ENCODE measurements around the gene NFKBIL1. TPM values are rescaled to one million over a fixed set of nuclear protein-coding genes. Genes with fewer than 3 reads are reported as not detected.

NFKBIL1 gene
- polyA plus RNA-seq, 1 of the 3 experiments (the other 2 are of a cell fraction), result 17.1 TPM

DNA sequence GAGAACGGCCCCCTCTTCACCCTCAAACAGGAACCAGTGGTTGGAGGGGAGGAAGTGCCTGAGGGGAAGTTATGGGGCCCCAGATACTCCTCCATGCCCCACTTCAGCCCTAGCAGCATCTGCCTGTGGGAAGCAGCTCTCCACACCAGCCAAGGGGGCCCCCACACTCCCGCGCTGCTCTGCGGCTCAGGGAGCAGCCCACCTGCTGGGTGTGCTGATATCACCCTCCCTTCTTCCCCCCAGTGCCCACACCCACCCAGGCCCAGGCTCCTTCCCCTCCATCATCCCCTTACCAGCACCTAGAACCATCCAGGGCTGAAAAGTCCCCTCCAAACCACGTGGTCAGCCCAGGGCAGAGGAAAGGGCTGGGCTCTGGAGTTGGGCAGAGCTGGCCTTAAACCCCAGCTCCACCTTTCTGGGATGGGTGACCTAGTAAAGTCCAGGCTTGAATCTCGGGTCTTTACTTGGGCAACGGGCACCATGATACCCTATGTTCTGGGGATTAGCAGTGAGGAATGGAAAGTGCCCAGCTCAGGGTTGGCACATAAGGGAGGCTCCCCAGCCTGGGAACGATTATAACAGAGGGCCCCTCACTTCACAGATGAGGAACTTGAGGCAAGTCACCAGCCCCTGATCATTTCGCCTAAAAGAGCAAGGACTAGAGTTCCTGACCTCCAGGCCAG lies 39.3 kb downstream of the NFKBIL1 start (continued):
- TF ChIP-seq, protein P1, sequence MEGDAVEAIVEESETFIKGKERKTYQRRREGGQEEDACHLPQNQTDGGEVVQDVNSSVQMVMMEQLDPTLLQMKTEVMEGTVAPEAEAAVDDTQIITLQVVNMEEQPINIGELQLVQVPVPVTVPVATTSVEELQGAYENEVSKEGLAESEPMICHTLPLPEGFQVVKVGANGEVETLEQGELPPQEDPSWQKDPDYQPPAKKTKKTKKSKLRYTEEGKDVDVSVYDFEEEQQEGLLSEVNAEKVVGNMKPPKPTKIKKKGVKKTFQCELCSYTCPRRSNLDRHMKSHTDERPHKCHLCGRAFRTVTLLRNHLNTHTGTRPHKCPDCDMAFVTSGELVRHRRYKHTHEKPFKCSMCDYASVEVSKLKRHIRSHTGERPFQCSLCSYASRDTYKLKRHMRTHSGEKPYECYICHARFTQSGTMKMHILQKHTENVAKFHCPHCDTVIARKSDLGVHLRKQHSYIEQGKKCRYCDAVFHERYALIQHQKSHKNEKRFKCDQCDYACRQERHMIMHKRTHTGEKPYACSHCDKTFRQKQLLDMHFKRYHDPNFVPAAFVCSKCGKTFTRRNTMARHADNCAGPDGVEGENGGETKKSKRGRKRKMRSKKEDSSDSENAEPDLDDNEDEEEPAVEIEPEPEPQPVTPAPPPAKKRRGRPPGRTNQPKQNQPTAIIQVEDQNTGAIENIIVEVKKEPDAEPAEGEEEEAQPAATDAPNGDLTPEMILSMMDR (IDR thresholded peaks at IDR 0.05), result no peak
- TF ChIP-seq JUND (IDR thresholded peaks at IDR 0.05), result no peak
- no peak for TF ChIP-seq GABPA (IDR thresholded peaks at IDR 0.05; ENCODE audit: low read depth)

DNA sequence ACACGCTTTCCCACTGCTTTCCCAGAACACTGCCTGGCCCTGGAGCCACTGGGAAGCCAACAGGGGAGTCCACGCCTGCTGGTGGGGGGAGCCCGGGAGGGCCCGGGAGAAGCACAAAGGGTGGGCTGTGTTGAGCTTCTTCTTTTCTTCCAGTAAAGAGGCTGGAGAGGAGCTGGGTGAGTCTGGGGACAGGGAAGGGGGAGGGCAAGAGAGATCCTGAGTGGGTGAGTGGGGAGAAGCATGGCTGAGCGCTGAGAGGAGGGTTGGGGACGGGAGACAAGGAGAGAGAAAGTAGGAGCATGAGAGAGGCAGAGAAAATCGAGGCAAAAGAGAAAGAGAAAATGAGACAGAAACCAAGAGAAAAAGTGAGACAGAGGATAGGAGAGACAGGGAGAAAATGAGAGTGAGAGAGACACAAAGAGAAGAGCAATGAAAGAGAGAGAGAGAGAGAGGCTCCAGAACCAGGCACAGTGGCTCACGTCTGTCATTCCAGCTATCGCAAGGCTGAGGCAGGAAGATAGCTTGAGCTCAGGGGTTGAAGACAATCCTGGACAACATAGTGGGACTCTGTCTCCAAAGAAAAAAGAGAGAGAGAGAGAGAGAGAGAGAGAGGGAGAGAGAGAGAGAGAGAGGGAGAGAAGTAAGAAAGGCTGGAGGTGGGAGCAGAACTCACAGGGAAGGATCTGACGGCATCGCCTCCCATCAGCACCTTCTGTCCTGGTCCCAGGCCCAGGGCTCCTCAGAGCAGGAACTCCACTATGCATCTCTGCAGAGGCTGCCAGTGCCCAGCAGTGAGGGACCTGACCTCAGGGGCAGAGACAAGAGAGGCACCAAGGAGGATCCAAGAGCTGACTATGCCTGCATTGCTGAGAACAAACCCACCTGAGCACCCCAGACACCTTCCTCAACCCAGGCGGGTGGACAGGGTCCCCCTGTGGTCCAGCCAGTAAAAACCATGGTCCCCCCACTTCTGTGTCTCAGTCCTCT lies 40.7 kb downstream of the NFKBIL1 start:
- no peaks in the 10 kb centered on the region for H3K36me3 ChIP-seq (replicated peaks in 1 of 2; ENCODE audit: control insufficient read depth in 1 of 2, insufficient read depth in 2 of 2, low read length in 1 of 2)
- no peaks in the 10 kb centered on the region for H3K79me2 ChIP-seq (ENCODE audit: insufficient read depth)
- no peaks in the 10 kb centered on the region for H3K9me2 ChIP-seq
- H3K9ac ChIP-seq, result no peak overlapping the region
- H3K27me3 ChIP-seq (ENCODE audit: insufficient read depth), result no peaks in the 10 kb centered on the region
- no peak overlapping the region for H2AFZ ChIP-seq (ENCODE audit: low read depth)
- 82% methylated on average over 11 of the region's 12 CpGs for WGBS (ENCODE audit: low lambda C conversion rate)
- no peaks in the 10 kb centered on the region for H4K20me1 ChIP-seq (ENCODE audit: insufficient read depth)
- no peaks in the 10 kb centered on the region for H3K9me3 ChIP-seq
- ChIA-PET POLR2A (no interaction called here), CTCF (interaction anchor here (1.5 to 17.6 kb wide), 6 partner anchors 7 to 42 kb away, joined by 3 to 312 read pairs (median 14); partner anchors contain the start of genes ATP6V1G2, LTB and NFKBIL1)
- H3F3A ChIP-seq (replicated peaks; ENCODE audit: insufficient read depth), result no peaks in the 10 kb centered on the region
- no peak overlapping the region for H3K4me2 ChIP-seq
- H3K27ac ChIP-seq (ENCODE audit: low read depth in 2 of 2, low read length in 1 of 2), result no peak overlapping the region
- DNase-seq, result no peak
- H3K4me1 ChIP-seq (ENCODE audit: control insufficient read depth in 1 of 2, insufficient read depth in 2 of 2, low read depth in 1 of 2, low read length in 1 of 2), result no peaks in the 10 kb centered on the region; a peak in 1 of 4 replicates
- TF ChIP-seq RCOR1 (IDR thresholded peaks at IDR 0.05; ENCODE audit: low read length), result no peak
- TF ChIP-seq, protein P2, sequence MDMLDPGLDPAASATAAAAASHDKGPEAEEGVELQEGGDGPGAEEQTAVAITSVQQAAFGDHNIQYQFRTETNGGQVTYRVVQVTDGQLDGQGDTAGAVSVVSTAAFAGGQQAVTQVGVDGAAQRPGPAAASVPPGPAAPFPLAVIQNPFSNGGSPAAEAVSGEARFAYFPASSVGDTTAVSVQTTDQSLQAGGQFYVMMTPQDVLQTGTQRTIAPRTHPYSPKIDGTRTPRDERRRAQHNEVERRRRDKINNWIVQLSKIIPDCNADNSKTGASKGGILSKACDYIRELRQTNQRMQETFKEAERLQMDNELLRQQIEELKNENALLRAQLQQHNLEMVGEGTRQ (IDR thresholded peaks at IDR 0.05; ENCODE audit: borderline replicate concordance, low read depth, low read length), result no peak
- TF ChIP-seq, protein P3, sequence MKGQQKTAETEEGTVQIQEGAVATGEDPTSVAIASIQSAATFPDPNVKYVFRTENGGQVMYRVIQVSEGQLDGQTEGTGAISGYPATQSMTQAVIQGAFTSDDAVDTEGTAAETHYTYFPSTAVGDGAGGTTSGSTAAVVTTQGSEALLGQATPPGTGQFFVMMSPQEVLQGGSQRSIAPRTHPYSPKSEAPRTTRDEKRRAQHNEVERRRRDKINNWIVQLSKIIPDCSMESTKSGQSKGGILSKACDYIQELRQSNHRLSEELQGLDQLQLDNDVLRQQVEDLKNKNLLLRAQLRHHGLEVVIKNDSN (IDR thresholded peaks at IDR 0.05; ENCODE audit: borderline replicate concordance, low read depth), result no peak
- TF ChIP-seq POLR2AphosphoS5 (IDR thresholded peaks at IDR 0.05; ENCODE audit: low read depth, low read length), result no peak
- TF ChIP-seq GABPA (IDR thresholded peaks at IDR 0.05; ENCODE audit: low read depth), result no peak
- TF ChIP-seq, protein P4, sequence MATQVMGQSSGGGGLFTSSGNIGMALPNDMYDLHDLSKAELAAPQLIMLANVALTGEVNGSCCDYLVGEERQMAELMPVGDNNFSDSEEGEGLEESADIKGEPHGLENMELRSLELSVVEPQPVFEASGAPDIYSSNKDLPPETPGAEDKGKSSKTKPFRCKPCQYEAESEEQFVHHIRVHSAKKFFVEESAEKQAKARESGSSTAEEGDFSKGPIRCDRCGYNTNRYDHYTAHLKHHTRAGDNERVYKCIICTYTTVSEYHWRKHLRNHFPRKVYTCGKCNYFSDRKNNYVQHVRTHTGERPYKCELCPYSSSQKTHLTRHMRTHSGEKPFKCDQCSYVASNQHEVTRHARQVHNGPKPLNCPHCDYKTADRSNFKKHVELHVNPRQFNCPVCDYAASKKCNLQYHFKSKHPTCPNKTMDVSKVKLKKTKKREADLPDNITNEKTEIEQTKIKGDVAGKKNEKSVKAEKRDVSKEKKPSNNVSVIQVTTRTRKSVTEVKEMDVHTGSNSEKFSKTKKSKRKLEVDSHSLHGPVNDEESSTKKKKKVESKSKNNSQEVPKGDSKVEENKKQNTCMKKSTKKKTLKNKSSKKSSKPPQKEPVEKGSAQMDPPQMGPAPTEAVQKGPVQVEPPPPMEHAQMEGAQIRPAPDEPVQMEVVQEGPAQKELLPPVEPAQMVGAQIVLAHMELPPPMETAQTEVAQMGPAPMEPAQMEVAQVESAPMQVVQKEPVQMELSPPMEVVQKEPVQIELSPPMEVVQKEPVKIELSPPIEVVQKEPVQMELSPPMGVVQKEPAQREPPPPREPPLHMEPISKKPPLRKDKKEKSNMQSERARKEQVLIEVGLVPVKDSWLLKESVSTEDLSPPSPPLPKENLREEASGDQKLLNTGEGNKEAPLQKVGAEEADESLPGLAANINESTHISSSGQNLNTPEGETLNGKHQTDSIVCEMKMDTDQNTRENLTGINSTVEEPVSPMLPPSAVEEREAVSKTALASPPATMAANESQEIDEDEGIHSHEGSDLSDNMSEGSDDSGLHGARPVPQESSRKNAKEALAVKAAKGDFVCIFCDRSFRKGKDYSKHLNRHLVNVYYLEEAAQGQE (IDR thresholded peaks at IDR 0.05; ENCODE audit: low read depth, low read length), result no peak
- no peak for TF ChIP-seq EZH2phosphoT487 (IDR thresholded peaks at IDR 0.05; ENCODE audit: borderline replicate concordance, low read depth)
- no peak for TF ChIP-seq FOXJ3 (CRISPR knock-in tag; IDR thresholded peaks at IDR 0.05)
- TF ChIP-seq NRF1 (IDR thresholded peaks at IDR 0.05; ENCODE audit: low read depth, low read length), result no peak
- TF ChIP-seq CHD2 (IDR thresholded peaks at IDR 0.05; ENCODE audit: low read length, partially characterized antibody), result no peak
- TF ChIP-seq, protein P5, sequence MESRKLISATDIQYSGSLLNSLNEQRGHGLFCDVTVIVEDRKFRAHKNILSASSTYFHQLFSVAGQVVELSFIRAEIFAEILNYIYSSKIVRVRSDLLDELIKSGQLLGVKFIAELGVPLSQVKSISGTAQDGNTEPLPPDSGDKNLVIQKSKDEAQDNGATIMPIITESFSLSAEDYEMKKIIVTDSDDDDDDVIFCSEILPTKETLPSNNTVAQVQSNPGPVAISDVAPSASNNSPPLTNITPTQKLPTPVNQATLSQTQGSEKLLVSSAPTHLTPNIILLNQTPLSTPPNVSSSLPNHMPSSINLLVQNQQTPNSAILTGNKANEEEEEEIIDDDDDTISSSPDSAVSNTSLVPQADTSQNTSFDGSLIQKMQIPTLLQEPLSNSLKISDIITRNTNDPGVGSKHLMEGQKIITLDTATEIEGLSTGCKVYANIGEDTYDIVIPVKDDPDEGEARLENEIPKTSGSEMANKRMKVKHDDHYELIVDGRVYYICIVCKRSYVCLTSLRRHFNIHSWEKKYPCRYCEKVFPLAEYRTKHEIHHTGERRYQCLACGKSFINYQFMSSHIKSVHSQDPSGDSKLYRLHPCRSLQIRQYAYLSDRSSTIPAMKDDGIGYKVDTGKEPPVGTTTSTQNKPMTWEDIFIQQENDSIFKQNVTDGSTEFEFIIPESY (IDR thresholded peaks at IDR 0.05; ENCODE audit: borderline replicate concordance, low read depth), result no peak
- no peak for TF ChIP-seq RXRA (IDR thresholded peaks at IDR 0.05; ENCODE audit: borderline replicate concordance, low read depth)
- TF ChIP-seq RFX5 (IDR thresholded peaks at IDR 0.05; ENCODE audit: low read length), result no peak
- H3K4me3 ChIP-seq (ENCODE audit: low read depth in 2 of 2, low read length in 1 of 2), result no peak overlapping the region
